Ascending aorta (tissue), 2 donors: ENCODE measurements around the gene AIG1. TPM values are rescaled to one million over a fixed set of nuclear protein-coding genes. Genes with fewer than 3 reads are reported as not detected.

Experiments used
- DNase-seq, 2 donors: peaks; one replicate each; pipeline ENCODE4 v3.0.0-alpha.2; 2019; ENCODE audit warnings: low spot score in 2 of 2
- H3K27ac ChIP-seq, 2 donors: fragments of 200-600 bp; sonication (generic); one replicate each; pipeline ENCODE4 v1.5.1; 2016 to 2017; ENCODE audit warnings: mild to moderate bottlenecking in 1 of 2
- H3K27me3 ChIP-seq: fragments of 200-600 bp; sonication (generic); one replicate; pipeline ENCODE4 v1.5.1; 2017
- H3K36me3 ChIP-seq, 2 donors: fragments of 200-600 bp; sonication (generic); one replicate each; pipeline ENCODE4 v1.5.1; 2016
- H3K4me1 ChIP-seq, 2 donors: fragments of 200-600 bp; sonication (generic); one replicate each; pipeline ENCODE4 v1.5.1; 2016 to 2017; ENCODE audit warnings: mild to moderate bottlenecking in 1 of 2
- H3K4me3 ChIP-seq, 2 donors: fragments of 200-600 bp; sonication (generic); one replicate each; pipeline ENCODE4 v1.5.1; 2016 to 2017; ENCODE audit warnings: mild to moderate bottlenecking in 1 of 2
- H3K9me3 ChIP-seq, 2 donors: fragments of 200-600 bp; sonication (generic); one replicate each; pipeline ENCODE4 v1.5.1; 2016
- intact Hi-C: fragments of 100-400 bp; cut with DNase I; formaldehyde crosslinking; loops from one replicate; pipeline ENCODE4 v1.15.1; 2023
- total RNA-seq: library from RNA; depleted of rRNA; stranded (reverse); fragments of >200 nt; gene quantifications from one replicate; pipeline ENCODE4 v1.1.0, GENCODE V29; 2016
- TF ChIP-seq, protein P1 (sequence below), 3 experiments: fragments of 200-600 bp in 2 of 3; fragments of 450-650 bp in 1 of 3; sonication (generic) in 2 of 3; IDR thresholded peaks; one replicate each; pipeline ENCODE4 v1.5.1; 2016 to 2019; ENCODE audit warnings: antibody characterized with exemption in 3 of 3, mild to moderate bottlenecking in 1 of 3, moderate library complexity in 1 of 3

AIG1 gene
- total RNA-seq, 1 donor from 2014 or later = 5.3 TPM

DNA sequence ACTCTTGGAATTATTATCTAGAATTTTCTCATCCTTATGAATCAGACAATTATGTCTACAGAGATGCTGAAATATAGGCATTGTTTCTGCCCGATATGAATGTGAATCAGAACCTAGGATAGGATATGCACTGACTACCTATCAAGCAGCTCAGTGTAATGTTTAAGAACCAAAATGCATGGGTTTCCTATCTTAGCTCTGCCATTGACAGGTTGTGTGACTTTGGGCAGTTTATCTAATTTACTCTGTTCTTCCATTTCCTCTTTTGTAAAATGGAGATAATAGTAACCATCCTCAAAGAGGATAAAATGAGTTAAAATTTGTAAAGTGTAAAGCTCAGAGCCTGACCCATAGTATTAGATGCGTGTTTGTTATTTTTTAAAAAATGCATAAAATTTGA, 10.2 kb upstream of the AIG1 start:
- intact Hi-C loops = no loop called here

DNA sequence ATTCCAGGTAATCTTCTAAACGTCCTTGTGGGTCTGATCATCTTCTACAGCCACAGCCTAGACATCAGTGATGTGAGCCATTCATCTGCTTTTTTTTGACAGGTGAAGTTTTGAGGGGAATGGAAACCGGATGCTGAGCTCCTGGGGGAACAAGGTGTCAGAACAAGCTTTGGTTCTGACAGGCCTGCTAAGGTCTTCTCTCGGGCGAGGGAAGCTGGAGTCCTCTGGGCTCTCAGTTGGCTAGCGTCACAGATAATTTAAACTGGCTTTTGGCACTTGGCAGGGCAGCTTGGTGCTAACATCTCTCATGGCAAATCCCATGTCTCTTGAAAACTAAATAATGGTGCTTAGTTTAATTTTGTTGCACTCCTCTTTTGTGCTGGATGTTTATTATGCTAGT, 8.4 kb upstream of the AIG1 start:
- H3K27me3 ChIP-seq = no peaks in the 10 kb centered on the region
- intact Hi-C loops = no loop called here
- H3K9me3 ChIP-seq = peaks cover 0 to 4% of the 10 kb centered on the region in 2 donors
- no peak overlapping the region for H3K27ac ChIP-seq
- no peak for DNase-seq
- H3K4me1 ChIP-seq = no peaks in the 10 kb centered on the region
- H3K36me3 ChIP-seq = no peaks in the 10 kb centered on the region
- H3K4me3 ChIP-seq = no peak overlapping the region
- TF ChIP-seq, protein P1, sequence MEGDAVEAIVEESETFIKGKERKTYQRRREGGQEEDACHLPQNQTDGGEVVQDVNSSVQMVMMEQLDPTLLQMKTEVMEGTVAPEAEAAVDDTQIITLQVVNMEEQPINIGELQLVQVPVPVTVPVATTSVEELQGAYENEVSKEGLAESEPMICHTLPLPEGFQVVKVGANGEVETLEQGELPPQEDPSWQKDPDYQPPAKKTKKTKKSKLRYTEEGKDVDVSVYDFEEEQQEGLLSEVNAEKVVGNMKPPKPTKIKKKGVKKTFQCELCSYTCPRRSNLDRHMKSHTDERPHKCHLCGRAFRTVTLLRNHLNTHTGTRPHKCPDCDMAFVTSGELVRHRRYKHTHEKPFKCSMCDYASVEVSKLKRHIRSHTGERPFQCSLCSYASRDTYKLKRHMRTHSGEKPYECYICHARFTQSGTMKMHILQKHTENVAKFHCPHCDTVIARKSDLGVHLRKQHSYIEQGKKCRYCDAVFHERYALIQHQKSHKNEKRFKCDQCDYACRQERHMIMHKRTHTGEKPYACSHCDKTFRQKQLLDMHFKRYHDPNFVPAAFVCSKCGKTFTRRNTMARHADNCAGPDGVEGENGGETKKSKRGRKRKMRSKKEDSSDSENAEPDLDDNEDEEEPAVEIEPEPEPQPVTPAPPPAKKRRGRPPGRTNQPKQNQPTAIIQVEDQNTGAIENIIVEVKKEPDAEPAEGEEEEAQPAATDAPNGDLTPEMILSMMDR (IDR thresholded peaks at IDR 0.05) = no peak

More for the DNA sequence above, 10.2 kb upstream of the AIG1 start:
- no peak overlapping the region for H3K4me3 ChIP-seq
- TF ChIP-seq, protein P1 (IDR thresholded peaks at IDR 0.05) = no peak
- no peaks in the 10 kb centered on the region for H3K36me3 ChIP-seq
- DNase-seq = no peak
- no peaks in the 10 kb centered on the region for H3K4me1 ChIP-seq
- H3K9me3 ChIP-seq = peaks cover 0 to 4% of the 10 kb centered on the region in 2 donors
- H3K27me3 ChIP-seq = no peaks in the 10 kb centered on the region
- H3K27ac ChIP-seq = no peak overlapping the region

DNA sequence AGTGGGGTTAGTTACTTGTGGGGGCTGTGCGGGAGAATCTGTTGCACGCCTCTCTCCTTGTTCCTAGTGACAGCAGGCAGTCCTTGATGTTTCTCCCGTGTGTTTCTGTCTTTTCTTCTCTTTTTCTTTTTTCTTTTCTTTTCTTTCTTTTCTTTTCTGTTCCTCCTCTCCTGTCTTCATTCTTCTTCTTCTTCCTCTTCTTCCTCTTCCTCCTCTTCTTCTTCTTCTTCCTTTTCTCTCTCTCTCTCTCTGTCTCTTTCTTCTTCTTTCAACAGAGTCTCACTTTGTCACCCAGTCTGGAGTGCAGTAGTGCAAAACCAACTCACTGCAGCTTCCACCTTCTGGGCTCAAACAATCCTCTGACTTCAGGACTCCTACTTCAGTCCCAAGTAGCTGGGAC, 6.8 kb upstream of the AIG1 start:
- TF ChIP-seq, protein P1 (IDR thresholded peaks at IDR 0.05) = no peak
- intact Hi-C loops = no loop called here

DNA sequence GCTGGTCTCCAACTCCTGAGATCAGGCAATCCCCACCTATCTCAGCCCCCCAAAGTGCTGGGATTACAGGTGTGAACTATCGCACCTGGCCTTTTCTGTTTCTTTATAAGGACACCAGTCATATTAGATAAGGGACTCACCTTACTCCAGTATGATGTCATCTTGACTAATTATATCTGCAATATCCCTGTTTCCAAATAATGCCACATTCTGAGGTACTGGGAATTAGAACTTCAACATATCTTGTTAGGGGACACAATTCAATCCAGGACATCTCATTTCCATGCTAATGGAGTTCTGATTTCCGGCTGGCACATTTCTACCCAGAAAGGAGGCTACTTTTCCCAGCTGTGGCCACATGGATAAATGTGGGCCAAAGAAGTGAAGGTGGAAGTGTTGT, 6.4 kb upstream of the AIG1 start:
- intact Hi-C loops = no loop called here
- no peak overlapping the region for H3K27ac ChIP-seq
- no peaks in the 10 kb centered on the region for H3K27me3 ChIP-seq
- no peak overlapping the region for H3K4me3 ChIP-seq
- DNase-seq = no peak
- no peaks in the 10 kb centered on the region for H3K4me1 ChIP-seq
- TF ChIP-seq, protein P1 (IDR thresholded peaks at IDR 0.05) = no peak
- H3K9me3 ChIP-seq = no peaks in the 10 kb centered on the region
- no peaks in the 10 kb centered on the region for H3K36me3 ChIP-seq

More for the DNA sequence above, 6.8 kb upstream of the AIG1 start:
- Histone ChIP-seq H3K9me3 (no peaks in the 10 kb centered on the region), H3K36me3 (no peaks in the 10 kb centered on the region), H3K4me3 (no peak overlapping the region), H3K4me1 (no peaks in the 10 kb centered on the region), H3K27me3 (no peaks in the 10 kb centered on the region), H3K27ac (no peak overlapping the region)
- DNase-seq = no peak

DNA sequence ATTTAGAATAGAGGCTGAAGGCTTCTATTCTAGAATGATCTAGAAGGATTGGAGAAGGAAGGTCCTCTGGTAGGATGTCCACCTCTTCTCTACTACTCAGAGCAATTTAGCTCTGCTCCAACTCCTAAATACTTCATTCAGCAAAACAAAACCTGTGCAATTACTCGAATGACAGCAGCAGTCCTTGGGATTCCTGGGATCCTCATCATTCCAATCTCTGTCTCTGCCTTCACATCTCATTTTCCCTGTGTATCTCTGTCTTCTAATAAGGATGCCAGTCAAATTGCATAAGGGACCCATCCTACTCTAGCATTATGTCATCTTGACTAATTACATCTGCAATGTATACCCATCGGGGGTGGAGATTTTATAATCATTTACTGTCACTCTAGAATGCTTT, 5.5 kb upstream of the AIG1 start:
- no peak for DNase-seq
- Histone ChIP-seq H3K27ac (no peak overlapping the region), H3K9me3 (no peaks in the 10 kb centered on the region), H3K4me3 (no peak overlapping the region), H3K27me3 (no peaks in the 10 kb centered on the region), H3K4me1 (no peaks in the 10 kb centered on the region), H3K36me3 (no peaks in the 10 kb centered on the region)
- TF ChIP-seq, protein P1 (IDR thresholded peaks at IDR 0.05) = no peak
- intact Hi-C loops = no loop called here

DNA sequence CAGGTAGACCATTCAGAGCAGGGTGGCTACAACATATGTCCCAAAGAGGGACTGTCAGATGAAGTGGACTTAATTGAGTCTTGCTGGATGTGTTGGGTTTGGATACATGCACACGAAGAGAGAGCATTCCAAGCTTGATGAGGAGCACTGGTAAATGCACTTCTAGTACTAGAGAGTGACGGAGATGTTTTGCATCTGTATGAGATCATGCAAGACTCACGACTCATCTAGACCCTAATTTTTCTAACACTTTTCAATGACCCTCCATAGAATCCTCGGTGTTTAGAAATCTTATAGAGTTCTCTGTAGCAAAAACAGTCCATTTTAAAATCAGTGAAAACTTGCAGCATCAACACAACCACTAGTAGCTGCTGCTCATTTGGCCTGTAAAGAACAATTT, 4.8 kb upstream of the AIG1 start:
- H3K27me3 ChIP-seq = no peaks in the 10 kb centered on the region
- TF ChIP-seq, protein P1 (IDR thresholded peaks at IDR 0.05) = no peak
- H3K27ac ChIP-seq = no peak overlapping the region
- intact Hi-C loops = no loop called here
- no peaks in the 10 kb centered on the region for H3K9me3 ChIP-seq
- DNase-seq = no peak
- H3K4me3 ChIP-seq = no peak overlapping the region
- no peaks in the 10 kb centered on the region for H3K36me3 ChIP-seq
- H3K4me1 ChIP-seq = no peaks in the 10 kb centered on the region
